GM12891 (cell line): ENCODE data around the gene PRKD3.

Experiments
- POLR2A ChIP-seq: IDR thresholded peaks from 2 replicates; pipeline ENCODE4 v1.6.1; 2011; ENCODE audit warnings: low read depth, low read length, control low read depth
- POLR2AphosphoS5 ChIP-seq: IDR thresholded peaks from 2 replicates; pipeline ENCODE4 v1.6.1; 2011; ENCODE audit warnings: low read depth, low read length, control low read depth
- TAF1 ChIP-seq: IDR thresholded peaks from 2 replicates; pipeline ENCODE4 v1.6.1; 2011; ENCODE audit warnings: low read depth, low read length, control low read depth

DNA sequence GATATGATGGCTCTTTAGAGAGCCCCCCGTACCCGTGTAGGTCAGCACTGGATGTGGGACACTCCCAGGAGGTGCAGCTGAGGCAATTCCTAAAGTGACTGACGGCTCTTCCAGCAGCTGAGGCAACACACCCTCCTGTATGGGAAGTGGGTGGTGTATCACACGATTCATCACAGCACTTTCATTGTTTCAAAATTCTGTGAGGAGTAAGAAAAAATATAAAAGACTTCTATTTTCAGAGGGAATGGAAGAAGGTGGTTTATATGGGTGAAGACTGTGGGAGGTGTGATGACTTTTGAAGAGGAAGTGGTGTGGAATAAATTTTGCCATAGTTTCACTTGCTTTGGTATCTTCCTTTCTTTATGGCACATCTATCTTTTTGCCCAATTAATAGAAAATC is 42.1 kb upstream of the PRKD3 start:
- TF ChIP-seq TAF1 (no peak), POLR2A (no peak), POLR2AphosphoS5 (no peak)
